SK-MEL-5 (cell line): ENCODE results near the gene GPC4. TPM values are rescaled to one million over a fixed set of nuclear protein-coding genes. Genes with fewer than 3 reads are reported as not detected.

Experiments used
- DNase-seq: peaks from one replicate; pipeline ENCODE4 v3.0.0-alpha.2; 2016; ENCODE audit warnings: low read depth, low spot score
- in situ Hi-C: cut with HindIII; loops from 2 replicates; pipeline ENCODE4 v1.10.0; 2016; ENCODE audit warnings: low sequenced_read_pairs, high pct_unique_total_duplicates, low pct_unique_long_range_greater_than_20kb
- total RNA-seq: library from RNA; depleted of rRNA; stranded (reverse); fragments of >200 nt; shearing (Covaris generic); gene quantifications from 2 replicates; pipeline ENCODE4 v1.2.3, GENCODE V29; 2014

Gene GPC4
- total RNA-seq, 1 experiment from 2014 or later = 3.6 TPM

GRCh38 chrX:133414406-133415275 is 648 bp downstream of the GPC4 start:
- no peak for DNase-seq
- in situ Hi-C loops = no loop called here

- in situ Hi-C loops = no loop called here
Measured at GRCh38 chrX:133413218-133413925, 1.9 kb downstream of the GPC4 start.

GRCh38 chrX:133412665-133413064 is 2.6 kb downstream of the GPC4 start:
- no peak for DNase-seq
- in situ Hi-C loops = no loop called here

More at GRCh38 chrX:133413218-133413925, 1.9 kb downstream of the GPC4 start:
- no peak for DNase-seq

GRCh38 chrX:133412246-133412645 is 3.0 kb downstream of the GPC4 start:
- in situ Hi-C loops = no loop called here
- DNase-seq = no peak

GRCh38 chrX:133410550-133410949 is 4.7 kb downstream of the GPC4 start:
- in situ Hi-C loops = no loop called here
- DNase-seq = no peak

GRCh38 chrX:133405498-133406185 is 9.6 kb downstream of the GPC4 start:
- in situ Hi-C loops = no loop called here
- no peak for DNase-seq

- in situ Hi-C loops = no loop called here
- DNase-seq = no peak
Measured at GRCh38 chrX:133403984-133404383, 11.3 kb downstream of the GPC4 start.

- DNase-seq = no peak
- in situ Hi-C loops = no loop called here
Measured at GRCh38 chrX:133402830-133403625, 12.3 kb downstream of the GPC4 start.

- in situ Hi-C loops = no loop called here
- DNase-seq = peak; percentile 23
Measured at GRCh38 chrX:133402042-133402453, 13.2 kb downstream of the GPC4 start.

- in situ Hi-C loops = no loop called here
- DNase-seq = no peak
Measured at GRCh38 chrX:133401536-133401935, 13.8 kb downstream of the GPC4 start.

- in situ Hi-C loops = no loop called here
- no peak for DNase-seq
Measured at GRCh38 chrX:133399411-133399810, 15.9 kb downstream of the GPC4 start.

- in situ Hi-C loops = no loop called here
- DNase-seq = no peak
Measured at GRCh38 chrX:133394765-133395164, 20.5 kb downstream of the GPC4 start.

GRCh38 chrX:133392671-133393070 is 22.6 kb downstream of the GPC4 start:
- in situ Hi-C loops = no loop called here
- DNase-seq = no peak

- peak; percentile 59 for DNase-seq
- in situ Hi-C loops = no loop called here
Measured at GRCh38 chrX:133391111-133391510, 24.2 kb downstream of the GPC4 start.

GRCh38 chrX:133390676-133391075 is 24.6 kb downstream of the GPC4 start:
- in situ Hi-C loops = no loop called here
- no peak for DNase-seq

GRCh38 chrX:133389975-133390374 is 25.3 kb downstream of the GPC4 start:
- in situ Hi-C loops = no loop called here
- DNase-seq = no peak

- DNase-seq = no peak
- in situ Hi-C loops = no loop called here
Measured at GRCh38 chrX:133384454-133384853, 30.8 kb downstream of the GPC4 start.
